Medulla oblongata (tissue), 1 donor: ENCODE results near the gene FARP1.

Source experiments
- DNase-seq: peaks from one replicate; pipeline ENCODE4 v3.0.0-alpha.2; 2015; ENCODE audit errors: extremely low spot score

The FARP1 gene

GRCh38 chr13:98133946-98134345 is 8.9 kb upstream of the FARP1 start:
- DNase-seq: peak; percentile 33

DNA sequence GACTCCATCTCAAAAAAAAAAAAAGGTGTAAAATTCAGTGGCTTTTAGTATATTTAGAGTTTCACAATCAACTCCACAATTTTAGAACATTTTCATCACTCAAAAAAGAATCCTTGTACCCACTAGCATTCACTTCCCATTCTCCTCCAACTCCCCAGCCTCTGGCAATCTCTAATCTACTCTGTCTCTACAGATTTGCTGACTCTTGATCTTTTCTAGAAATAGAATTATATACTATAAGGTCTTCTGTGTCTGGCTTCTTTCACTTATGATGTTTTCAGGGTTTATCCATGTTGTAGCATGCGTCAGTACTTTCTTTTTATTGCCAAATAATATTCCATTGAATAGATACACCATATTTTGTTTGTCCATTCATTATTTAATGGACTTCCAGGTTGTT is 8.0 kb upstream of the FARP1 start:
- no peak for DNase-seq

GRCh38 chr13:98141091-98141490 is 1.8 kb upstream of the FARP1 start:
- DNase-seq: no peak

DNA sequence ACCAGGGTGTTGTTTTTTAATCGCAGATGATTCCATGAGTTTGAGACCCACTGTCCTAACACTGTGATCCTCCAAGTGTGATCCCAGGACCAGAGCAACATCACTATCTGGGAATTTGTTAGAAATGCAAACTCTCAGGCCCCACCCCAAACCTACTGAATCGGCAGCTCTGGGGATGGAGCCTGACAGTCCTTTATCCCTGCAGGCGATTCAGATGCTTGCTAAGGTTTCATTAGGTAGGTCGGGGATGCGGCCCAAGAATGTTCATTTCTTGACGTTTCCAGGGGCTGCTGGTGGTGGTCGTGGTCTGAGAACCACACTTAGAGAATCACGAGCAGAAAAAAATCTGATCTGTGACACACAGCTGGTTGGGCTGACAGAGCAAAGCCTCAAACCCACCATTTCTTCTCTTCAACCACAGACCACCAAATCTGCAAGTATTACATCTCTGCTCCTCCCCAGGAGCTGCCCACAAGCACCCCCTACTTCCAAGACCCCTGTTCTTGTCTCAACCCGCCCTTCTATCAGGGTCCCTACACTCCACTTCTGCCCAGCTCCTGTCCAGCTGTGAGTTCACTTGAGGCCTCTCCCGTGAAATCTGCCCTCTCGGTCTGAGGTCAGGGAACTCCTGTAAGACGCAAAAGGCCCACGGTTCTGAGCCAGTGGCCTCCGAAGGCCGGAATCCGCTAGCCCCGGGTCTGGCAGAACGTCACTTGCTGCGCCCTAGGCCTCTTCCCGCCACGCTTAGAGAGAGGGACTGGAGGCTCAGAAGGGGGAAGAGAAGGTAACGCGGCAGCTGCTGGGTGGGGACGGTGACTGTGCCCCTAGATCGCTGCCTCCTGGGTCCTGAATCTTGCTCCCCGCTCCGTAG is 1.1 kb upstream of the FARP1 start:
- DNase-seq: peak; percentile 13

DNA sequence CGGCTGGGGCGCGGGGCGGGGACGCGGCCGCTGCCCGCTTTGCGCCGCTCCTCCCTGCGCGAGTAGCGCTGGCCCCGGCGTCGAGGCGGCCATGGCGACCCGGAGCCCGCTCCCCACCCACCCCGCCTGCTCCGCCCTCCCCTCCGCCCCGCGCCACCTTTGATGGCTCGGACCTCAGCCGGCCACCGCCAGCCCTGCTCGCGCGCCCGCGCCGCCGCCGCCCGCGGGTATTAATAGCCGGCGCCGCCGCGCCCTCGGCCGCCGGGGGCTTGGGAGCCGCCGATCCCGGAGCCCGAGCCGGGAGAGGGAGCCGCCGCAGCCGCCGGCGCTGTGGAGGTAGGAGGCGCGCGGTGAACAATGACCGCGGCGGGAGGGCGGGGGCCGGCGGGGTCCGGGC is 261 bp downstream of the FARP1 start:
- DNase-seq: no peak

- no peak for DNase-seq
These were observed 720 bp downstream of the FARP1 start for GRCh38 chr13:98143601-98144026.

DNA sequence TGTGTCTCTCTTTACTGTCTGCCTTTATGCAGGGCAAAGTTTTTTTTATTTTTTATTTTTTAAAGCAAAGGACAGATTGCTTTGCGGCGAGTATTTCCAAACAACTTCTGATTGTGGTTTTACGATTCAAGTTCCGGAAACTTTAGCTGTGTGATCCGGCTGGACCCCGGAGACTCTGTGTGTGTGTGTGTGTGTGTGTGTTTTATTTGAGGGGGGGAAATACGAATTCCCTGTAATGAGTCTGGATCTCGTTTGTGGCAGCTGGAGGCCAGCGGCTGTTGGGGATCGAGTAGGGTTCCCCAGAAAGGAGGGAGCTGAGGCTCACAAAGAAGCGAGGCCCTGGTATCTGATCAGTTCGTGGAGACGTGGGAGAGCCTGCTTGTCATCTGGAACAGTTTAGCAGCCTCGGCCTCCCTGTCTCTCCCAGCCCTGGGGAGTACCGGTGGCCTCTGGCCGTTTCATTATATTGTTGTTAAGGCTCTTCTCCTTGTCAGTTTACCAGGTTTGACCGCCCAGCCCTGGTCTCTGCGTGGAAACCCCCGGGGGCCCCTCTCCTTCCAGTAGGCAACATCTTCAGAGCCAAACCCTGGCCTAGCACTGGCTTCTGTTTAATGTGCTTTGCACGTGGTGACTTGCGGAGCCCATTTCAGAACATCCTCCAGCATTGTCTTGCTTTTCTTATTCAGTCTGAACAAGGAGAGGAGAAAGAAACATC is 1.3 kb downstream of the FARP1 start:
- peak; percentile 23 for DNase-seq

DNA sequence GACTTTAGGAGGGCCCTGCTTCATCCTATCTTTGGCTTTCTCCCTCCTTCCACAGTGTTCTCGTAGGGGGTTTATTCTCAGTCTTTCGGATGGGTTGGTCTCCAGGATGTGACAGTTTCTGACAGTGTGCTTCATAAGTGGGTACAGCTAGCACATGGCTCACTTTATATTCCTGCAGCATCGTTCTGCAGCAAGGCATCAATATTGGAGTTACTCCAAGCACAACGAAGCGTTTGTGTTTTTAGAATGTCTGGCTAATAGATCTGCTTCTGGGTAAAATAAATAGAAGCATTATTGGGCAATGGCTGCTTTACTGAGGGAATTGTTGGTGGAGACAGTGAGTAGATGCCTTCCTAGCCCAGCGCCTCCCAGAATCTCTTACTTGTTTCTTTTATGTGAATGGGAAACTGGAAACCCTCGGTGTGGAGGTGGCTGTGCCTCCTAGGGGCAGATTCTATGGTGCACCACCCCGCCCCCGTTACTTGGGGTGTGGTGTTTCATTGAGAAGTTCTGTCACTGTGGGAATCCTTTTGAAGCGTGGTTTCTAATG is 2.0 kb downstream of the FARP1 start:
- peak; percentile 25 for DNase-seq

DNA sequence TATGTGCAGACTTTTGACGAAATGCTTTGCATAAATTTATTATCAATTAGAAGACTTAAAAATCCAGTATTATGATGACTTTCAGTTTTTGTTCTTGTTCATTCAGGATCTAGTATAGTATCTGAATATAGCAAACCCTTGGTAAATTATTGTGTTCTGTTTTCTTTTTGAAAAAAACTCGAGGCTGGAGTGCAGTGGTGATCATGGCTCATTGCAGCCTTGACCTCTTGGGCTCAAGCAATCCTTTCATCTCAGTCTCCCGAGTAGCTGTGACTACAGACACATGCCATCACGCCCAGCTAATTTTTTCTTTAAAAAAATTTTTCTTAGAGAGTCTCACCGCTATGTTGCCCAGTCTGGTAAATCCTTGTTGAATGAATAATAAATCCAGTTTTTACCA is 4.6 kb downstream of the FARP1 start:
- DNase-seq: no peak

- no peak for DNase-seq
These were observed 8.1 kb downstream of the FARP1 start for GRCh38 chr13:98150832-98151479.

- no peak for DNase-seq
These were observed 12.7 kb downstream of the FARP1 start for GRCh38 chr13:98155475-98156109.

GRCh38 chr13:98156259-98156658 is 13.4 kb downstream of the FARP1 start:
- DNase-seq: no peak

GRCh38 chr13:98157188-98157587 is 14.3 kb downstream of the FARP1 start:
- DNase-seq: no peak

DNA sequence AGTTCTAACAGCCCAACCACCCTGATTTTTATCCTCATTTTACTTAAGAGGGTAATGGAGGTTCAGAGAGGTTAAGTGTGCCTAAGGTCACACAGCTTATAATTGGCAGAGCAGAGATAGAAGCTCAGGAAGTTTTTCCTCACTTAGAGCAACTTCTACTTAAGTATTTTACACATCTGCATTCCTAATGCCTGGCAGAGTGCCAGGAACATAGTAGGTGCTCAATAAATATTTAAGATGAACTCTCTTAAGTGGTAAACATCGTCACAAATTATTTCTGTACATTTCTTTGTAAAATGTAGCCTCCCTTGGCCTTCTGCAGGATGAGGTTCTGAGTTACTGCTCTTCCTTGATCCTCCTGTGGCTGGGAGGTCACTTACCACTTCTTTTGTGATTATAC is 14.7 kb downstream of the FARP1 start:
- no peak for DNase-seq

GRCh38 chr13:98158172-98158899 is 15.4 kb downstream of the FARP1 start:
- DNase-seq: no peak

GRCh38 chr13:98162935-98163334 is 20.0 kb downstream of the FARP1 start:
- DNase-seq: no peak

DNA sequence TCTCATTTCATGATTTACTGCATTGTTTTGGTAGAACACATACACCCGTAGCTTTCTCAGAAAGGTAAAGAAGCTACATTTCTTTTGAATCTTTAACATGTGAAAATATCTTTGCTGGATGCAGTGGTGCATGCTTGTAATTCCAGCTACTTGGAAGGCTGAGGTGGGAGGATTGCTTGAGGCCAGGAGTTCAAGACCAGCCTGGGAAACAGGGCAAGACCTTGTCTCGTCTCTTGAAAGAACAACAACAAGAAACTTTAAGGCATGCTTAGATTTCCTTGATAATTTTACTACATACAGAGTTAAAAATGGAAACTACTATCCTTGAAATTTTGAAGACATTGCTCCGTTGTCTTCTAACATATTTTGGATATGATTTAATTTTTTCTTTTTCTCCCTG is 26.4 kb downstream of the FARP1 start:
- no peak for DNase-seq

DNA sequence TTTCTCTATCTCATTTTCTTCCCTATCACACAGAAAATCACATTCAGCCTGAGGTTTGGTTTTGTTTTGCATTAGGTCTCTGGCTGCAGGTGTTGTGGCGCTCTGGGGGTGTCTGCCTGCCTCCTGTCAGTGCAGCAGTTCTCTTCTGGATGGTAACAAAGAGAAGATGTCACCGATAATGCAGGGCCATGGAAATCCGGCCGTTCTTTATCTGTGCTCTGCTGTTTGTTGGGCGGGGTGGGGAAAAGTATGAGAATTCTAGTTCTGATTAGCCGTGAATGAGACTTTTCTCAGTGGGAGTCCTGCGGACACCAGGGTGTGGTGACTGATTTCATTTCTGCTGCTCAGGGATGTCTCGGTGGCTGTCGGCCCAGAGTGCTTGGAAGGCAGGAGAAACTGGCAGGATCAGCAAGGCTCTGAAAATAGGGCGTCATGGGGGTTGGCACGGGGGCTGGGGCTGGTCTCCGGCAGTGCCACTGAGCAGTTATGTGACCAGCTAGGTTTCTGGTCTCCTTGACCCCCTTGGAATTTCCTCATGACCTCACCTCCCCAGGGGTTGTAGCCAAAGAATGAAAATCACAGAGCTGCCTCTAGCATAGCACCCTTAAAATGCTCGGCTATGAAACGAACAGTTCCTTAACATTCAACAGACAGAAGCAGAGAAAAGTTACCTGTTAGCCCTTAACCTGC is 29.2 kb downstream of the FARP1 start:
- DNase-seq: peak; percentile 70

GRCh38 chr13:98172590-98173422 is 29.9 kb downstream of the FARP1 start:
- peak; percentile 26 for DNase-seq
